GM18867 (cell line): Measurements from ENCODE around the gene SLIT1.

Experiments used
- ATAC-seq: cut with Tn5 transposase; IDR thresholded peaks from one replicate; pipeline ENCODE4 v1.9.1; 2021; ENCODE audit warnings: mild to moderate bottlenecking, moderate library complexity; ENCODE audit not compliant: unreplicated experiment

The SLIT1 gene

DNA sequence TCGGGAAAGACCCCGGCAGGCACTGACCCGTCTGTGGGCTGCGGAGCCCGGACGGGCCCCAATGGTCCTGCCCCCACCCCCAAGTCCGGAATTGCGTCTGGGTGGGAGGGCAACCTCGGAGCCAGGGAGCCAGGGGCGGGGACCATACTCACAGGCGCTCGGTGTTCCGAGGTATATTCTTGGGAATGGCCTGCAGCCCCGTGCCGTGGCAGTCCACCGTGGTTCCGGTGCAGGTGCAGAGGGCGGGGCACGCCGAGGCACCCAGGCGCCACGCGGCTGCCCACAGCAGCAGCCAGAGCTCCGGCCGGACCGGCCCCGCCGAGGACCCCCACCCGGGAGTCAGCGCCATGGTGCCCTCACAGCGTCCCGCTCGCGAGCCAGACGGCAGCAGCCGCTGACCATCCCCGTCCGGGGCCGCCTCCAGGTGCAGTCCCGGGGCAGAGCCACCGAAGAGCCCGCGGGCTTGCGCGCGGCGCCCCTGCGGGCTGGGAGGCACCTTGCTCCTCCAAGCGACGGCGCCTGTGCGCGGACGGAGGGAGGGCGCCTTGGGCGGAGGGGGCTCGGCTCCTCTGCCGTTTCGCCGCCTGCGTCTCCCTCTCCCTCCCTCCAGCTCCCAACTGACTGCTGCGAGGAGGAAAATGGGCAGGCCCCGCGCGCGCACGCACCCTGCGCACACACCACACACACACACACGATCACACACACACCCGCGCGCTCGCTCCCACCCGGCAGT, at the start of gene SLIT1:
Gene SLIT1, minus strand, starts transcription at position 634 of the 733 bp plus-strand sequence. Its CDS starts 285 bp downstream, at position 349.
- no peak for ATAC-seq

DNA sequence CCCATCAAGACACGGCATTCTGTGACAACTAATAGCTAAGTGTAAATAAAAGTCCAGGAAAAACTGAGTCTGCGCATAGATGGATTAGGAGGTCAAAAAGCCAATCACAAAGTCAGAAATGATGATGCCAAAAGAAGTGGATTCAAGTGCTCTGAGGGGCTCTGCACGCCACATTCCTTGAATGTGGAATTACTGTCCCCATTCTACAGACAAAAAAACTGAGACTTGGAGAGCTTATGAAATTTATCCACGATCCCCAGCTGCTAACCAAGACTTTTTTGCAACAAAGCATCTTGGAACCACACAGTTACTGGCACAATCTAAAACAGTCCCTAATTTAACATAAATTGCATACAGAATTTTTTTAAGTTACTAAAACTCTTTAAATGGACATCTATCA, 49.6 kb upstream of the SLIT1 start:
- no peak for ATAC-seq

DNA sequence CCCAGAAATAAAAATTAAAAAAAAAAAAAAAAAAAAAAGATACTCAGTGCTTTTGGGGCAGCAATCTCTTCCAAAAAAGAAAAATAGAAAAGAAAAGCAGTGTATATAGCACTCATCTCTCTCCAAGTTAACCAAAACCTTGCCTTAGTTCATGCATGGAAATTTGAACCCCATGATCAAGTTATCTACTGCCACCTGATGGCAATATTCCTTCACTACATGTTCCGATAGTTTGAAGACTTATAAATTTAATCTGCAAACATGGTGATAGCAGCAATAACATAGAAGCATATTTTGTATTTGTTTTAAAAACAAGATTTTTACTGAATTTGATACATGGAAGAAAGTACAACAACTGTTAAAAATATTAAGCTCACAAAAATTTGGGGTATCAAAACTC, 48.6 kb upstream of the SLIT1 start:
- ATAC-seq: no peak

DNA sequence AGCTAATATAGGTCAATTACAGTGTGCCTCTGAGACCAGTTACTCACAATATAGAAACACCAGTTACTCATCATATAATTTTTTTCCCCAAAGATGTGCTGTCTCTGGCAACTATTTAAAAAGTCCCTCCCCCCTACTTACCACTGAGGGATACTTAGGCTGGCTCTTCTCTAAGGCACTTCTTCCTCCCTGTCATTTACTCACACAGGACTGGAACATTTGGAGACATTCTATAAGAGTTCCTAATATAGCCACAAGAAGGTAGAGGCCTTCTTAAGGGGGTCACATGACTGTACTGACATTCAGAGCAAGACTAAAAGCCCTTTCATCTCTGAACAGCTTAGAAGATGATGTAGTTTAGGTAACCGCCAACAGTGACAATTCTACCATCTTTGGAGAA, 44.4 kb upstream of the SLIT1 start:
- no peak for ATAC-seq

DNA sequence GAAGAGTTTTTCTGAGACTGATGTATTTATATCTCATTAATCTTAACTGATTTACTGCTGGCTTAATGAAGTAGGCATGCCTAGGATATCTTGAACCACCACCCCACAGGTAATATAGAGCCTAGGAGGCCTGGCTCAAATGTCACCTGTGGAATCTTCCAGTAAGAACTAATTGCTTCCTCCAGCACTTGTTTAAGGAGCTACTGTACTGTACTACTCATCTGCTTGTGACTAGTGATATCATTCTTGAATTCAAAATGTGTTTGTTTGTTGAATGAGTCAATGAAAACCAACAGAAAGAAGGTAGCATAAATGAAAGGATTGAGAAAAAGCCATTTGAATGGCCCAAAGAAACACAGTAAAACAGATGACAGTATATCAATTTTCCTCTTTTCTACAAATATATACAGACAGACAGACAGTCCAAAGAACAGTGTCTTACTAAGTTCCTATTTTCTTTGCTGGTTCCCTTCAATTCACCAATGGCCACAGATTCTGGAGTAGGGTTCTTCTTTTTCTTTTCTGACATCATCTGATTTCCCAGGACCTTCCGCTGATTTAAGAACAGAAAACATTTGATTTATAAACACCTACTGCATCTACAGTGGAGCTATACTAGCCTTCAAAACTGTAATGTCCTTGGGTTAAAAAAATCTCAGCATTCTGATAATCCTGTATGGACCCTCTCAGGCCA, 43.7 kb upstream of the SLIT1 start:
- ATAC-seq: no peak

DNA sequence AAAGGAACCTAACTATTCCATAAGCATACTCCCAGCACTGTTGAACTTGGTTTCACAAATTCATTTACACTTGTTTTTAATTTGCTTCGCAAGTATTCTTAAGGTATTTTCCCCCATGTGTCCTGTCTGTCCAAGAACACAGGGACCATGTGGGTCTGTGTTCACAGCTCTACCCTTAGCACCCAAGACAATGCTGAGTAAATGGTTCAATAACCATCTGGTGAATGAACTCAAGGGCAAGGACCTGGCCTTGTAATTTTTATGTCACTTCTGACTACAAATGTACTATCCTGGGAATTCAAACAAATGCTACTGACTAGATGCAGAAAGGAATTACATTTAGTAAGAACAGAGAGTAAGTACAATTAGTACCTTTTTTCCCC, 43.0 kb upstream of the SLIT1 start:
- no peak for ATAC-seq

DNA sequence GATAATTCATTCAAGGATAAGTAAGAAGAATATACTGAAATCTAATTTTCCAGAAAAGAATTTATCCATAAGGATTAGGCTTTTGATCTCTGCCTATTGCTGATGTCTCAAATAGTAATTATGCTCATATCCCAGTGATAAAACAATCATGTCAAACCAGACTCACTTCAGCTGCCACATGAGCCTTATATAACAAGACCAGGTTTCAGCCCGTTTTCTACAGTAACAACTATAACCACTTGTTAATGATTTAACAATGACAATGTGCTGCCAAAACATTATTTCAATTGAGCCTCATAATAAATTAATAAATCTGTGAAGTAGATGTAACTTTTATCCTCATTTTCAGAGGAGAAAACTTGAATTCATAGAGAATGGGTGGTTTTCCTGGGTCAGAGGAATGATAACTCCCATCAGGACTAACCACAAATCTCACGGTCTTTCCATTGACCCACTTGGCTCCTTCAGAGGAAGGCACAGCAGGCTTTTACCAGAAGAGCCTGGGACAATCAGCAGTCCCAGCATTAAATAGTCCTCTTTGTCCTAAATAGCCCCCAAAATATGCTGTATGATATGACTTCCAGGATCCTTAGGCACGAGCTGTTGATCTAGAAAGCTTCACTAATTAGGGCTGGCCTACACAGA, 42.5 kb upstream of the SLIT1 start:
- ATAC-seq: no peak

DNA sequence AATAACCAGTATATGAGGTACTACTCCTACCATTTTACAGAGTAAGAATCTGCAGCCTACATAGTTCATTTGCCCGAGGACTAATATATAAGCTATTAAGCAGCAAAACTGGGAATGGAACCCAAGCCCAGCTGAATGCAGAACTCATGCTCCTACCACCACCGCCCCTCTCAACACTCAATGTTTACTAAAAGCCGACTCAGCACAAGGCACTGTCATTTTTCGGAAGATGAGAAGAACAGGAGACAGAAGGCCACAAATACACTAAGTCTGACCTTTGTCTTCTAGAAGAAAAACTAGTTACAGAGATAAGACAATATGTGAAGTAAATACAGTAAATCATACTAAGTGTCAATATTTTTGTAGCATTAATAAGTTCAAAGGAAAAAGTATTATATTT, 40.6 kb upstream of the SLIT1 start:
- no peak for ATAC-seq

DNA sequence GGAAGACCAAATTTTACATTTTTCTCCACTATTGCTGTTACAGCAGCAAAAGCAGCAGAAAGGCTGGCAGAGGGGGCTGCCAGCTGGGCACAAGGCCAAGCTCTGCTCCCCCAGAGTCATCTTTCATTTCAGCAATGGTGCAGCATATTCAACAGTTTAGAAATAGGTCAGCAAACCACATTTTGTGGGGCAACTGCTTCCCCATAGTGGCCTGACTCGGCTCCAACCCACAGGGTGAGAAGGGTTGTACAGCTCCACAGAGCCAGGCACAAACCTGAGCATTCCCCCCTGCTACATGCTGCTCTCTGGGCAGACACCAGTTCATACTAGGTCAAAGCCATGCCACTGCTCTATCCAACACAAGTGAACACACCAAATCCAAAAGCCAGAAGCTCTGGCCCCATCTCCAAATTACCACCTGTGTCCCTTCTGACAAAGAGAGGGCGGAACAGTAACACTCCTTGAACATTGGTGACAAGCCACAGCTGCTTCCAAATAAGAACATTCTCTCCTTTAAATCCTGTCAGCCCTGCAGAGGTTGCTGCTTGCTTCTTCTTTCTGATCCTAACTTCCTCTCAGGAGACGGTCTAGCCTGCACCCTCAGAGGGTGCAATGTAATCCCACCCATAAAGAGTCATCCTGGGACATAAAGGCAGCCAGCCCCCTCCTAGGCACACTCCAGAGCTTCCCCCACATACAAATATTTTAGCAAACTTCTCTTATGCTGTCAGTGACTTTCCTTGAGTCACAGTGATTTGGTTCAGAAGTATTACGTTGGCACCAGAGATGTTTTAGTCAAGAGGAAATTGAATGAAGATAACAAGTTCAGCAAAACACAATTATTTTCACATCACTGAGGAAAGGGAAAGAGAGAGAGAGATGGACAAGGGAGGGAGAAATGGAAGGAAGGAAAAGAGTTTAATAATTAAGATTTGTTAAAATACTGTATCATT, 39.0 kb upstream of the SLIT1 start:
- ATAC-seq: no peak

DNA sequence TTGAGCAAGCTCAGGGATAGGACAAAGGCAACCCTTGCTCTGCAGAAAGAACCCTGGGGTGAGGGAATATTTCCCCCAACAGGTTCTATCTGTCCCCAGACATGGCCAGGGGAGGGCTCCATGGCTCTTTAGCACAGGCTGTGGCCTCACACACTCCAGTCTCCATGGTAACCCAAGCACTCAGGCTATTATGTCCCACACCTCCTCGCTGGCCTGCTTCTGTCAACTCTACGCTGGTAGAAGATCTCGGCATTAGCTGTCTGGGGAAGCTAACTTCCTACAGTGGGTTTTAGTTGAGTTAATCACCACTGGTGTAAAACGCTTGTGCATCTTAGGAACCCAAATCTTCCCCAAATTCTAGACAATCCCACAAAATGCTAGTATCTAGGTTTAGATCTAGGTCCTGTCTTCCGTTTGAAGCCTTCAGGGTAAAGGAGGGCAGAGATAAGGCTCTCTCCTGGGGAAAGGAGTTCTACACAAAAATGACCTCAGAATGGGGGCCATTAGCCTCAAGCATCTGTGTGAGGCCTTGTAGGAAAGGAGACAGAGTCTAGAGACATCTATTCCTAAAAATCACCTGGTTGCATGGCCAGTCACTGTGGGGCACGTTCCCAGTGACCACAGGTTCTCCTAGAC, 36.7 kb upstream of the SLIT1 start:
- ATAC-seq: no peak

DNA sequence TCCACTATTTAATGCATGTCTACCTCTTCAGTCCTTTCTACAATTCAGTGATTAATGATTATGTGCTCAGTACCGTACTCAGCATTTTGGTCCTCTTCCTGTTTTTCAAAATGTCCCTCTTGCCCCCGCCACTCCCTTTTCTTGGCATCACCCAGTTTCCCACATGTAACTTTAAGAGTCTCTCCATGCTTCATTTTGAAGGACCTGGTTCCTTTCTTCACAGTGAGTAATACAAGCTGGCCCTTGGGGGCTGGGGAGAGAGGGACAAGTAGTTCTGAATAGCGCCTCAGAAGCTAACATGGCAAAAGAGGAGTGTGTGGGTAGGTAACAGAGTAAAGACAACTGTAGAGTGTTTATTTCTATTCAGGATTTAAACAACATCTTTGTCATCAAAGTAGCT, 34.6 kb upstream of the SLIT1 start:
- no peak for ATAC-seq

DNA sequence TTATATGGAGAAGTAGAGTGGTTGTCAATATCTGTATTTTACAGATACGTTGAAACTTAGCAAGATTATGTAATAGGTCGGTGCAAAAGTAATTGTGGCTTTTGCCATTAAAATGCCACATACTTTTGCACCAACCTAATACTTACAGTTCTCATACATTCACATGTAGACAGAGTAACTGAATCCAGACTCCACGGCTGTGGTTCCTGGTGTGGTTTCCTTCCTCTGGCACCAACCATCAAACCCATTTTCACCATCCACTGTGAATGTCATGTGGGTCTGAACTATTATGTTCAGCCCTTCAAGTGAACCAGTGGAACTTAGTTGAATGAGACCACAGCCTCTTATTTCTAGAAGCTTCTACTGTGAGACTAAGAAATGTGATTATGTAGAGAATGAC, 31.5 kb upstream of the SLIT1 start:
- no peak for ATAC-seq

DNA sequence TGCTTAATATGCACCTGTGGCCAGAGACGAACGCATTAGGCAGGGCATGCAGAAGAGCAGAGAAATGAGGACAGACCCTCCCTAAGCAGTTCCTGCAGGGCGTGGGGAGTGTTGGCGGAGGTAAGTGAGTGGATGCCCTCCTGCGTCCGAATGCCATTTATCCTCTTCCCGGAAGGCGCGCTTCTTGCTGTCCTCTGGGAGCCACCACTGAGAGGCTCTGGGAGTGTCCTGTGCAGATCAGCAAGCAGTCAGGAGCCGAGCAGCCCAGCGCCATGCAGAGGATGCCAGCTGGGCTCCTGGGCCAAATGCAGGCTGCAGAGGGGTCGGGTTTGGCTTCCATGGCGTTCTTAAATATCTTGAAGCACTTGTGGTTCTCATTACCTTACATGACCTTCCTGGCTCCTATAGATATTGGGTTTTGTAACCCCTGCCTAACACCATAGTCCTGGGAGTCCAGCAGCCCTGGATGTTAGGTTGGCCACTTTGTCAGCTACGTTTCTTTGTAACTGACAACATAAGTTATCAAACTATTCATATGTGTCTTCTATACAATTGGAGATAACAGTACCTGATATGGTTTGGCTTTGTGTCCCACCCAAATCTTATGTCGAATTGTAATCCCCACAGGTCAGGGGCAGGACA, 30.0 kb upstream of the SLIT1 start:
- ATAC-seq: no peak

DNA sequence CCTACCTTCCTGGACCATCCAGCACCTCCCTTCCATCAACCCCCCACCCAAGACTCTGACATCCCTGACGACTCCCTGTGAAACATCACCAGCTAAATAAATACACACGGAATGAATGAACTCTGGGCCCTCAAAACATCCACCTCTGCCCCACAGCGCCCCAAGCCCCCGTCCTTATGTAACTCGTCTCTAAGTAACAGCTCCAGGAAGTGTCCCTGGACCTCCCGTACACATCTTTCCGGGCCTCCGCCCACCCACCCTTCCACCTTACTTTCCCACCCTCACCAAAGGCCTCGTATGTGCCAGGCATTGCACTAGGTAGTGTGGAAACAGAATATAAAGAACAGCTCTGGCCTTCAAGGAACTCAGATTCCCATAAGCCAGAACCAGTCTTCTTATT, 27.7 kb upstream of the SLIT1 start:
- no peak for ATAC-seq

DNA sequence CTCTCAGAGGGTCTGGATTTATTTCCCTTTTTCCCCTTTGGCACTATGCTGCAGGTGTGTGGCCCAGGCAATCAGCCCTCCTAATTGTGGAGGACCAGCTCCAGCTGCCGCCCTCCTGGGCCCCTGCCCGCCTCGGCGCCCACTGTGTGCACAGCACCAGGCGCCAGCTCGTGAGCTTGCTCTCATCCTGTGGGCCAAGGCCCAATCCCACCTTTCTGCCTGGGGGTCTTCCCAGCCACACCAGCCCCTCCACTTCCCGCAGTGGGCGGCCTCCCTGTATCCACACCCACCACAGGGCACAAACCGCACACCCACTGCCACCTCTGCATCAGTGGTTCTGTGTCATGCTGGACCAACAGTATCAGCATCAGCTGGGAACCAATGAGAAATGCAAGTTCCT, 25.5 kb upstream of the SLIT1 start:
- no peak for ATAC-seq

DNA sequence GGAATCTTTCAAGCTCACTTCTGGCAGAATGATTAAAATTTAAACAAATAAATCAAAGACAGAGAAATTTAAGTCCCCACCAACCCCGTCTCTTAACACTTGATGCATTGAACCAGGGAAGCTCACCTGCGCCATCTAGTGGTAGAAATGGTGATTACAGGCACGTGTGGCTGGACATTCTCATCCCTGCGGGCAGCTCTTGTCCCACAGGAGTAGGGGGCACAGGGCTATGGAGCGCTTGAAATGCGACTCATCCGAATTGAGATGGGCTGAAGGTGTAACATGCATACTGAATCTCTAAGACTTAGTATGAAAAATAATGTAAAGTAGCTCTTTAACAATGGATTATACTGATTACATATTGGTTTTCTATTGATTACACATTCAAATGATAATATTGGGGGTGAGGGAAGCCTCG, 24.8 kb upstream of the SLIT1 start:
- ATAC-seq: no peak

DNA sequence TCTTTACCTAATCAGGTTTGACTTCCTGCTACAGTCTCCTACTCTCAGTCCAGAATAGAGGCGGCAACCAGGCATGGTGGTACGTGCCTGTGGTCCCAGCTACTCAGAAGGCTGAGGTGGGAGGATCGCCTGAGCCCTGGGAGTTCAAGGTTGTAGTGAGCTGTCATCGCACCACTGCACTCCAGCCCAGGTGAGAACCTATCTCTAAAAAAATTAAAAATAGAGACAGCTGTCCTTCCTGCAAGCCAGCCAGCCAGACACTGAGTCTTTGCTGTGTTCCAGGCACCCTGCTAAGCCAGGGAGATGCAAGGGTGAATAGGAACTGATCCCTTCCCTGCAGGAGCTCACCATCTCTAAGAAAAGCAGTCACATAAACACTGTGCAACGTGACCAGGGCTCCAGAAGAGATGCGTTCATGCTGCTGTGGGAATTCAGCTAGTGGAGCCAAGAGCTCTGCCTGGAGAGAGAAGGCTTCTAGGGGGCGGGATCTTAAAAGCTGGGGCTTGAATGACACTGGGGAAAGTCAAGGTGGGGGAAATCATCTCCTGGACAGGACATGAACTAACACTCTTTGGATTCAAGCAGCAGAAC, 22.1 kb upstream of the SLIT1 start:
- ATAC-seq: no peak

DNA sequence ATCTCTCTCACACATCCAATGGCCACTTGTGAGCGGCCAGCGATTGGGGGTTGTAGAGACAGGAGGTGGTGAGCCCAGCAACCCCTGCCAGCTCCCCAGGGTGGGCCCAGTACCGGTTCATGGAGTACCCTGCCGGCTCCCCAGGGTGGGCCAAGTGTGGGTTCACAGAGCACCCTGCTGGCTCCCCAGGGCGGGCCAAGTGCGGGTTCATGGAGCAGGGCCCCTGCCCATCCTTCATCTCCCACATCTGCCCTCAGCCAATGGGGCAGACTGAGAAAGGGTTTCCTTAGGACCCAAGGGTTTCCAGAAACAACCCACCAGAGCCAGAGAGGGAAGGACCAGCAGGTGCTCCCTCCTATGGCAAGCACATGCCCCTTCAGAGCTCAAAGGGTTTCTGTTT, 21.4 kb upstream of the SLIT1 start:
- ATAC-seq: no peak

DNA sequence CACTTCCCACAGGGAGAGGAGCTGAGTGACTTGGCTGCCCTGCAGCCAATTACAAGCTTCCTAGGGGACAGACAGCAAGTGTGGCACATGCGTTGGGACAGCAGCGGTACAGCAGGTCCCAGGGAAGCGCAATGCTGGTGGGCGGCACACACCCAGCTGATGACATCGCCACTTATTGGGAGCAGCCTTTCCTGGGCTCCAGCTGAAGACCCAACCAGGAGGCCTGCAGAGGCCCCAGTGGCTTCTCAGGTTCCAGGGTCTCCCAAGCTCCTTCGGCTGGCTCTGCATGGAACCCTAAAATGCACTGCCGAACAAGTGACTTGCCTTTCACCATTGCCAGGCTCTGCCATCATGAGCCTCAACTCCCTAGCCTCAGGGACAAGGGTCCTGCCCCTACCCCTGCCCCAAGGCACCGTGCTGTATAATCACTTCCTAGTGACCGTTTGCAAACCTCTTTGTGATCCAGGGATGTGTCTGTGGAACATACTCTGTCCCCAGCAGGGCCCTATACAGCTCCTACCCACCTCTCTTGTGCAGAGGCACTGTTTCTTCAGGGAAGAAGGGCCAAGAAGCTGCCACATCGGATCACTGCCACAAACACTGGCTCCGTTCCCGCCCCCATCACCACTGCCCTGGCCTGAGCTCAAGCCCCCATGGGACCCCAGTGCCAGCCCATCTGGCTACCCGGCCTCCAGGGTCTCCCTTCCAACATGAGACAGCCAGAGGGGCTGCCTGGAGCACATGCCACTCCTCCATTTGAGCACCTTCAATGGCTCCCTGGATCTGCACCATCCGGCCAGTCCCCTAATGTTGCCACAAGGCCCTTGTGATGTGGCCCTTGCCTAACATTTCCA, 19.3 kb upstream of the SLIT1 start:
- ATAC-seq: no peak
